ENCODE results near the gene ITGAX.
A peak's percentile ranks its signal among the peaks of the same experiment; 100 is the strongest.
"Not testable (repeated sequence)": the region's sequence is repeated elsewhere in the genome, so short reads cannot be mapped to it uniquely, and the experiment has no call there.

Gene ITGAX

GRCh38 chr16:31354394-31355291, at the start of gene ITGAX:
ITGAX (plus strand) TSS chr16:31355176; CDS start chr16:31355255, 79 bp downstream.
- DNase-seq = peak; percentile 97 to 98

- no peak for DNase-seq
These were observed 49.8 kb upstream of the ITGAX start for GRCh38 chr16:31305219-31305618.

GRCh38 chr16:31308381-31308780, 46.6 kb upstream of the ITGAX start:
- DNase-seq = not testable (repeated sequence)

DNA sequence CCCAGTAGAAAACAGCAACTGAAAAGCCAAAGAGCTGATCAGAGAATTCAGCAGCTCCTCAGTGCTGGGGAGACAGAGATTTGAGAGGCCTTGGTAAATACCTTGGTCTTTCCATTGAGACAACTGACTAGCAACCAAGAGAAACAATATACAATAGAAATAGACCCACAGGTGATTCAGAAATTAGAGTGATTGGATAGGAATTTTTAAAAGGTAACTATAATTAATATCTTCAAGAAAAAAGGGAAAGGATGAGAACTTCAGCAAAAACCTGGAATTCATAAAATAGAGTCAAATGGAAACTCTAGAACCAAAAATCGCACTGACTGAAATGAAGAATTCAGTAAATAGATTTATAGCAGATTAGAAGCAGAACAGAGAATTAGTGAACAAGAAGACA, 32.5 kb upstream of the ITGAX start:
- no peak for DNase-seq

GRCh38 chr16:31323959-31324629, 30.9 kb upstream of the ITGAX start:
- DNase-seq = no peak

- DNase-seq = no peak
These were observed 29.8 kb upstream of the ITGAX start for GRCh38 chr16:31325171-31325570.

DNA sequence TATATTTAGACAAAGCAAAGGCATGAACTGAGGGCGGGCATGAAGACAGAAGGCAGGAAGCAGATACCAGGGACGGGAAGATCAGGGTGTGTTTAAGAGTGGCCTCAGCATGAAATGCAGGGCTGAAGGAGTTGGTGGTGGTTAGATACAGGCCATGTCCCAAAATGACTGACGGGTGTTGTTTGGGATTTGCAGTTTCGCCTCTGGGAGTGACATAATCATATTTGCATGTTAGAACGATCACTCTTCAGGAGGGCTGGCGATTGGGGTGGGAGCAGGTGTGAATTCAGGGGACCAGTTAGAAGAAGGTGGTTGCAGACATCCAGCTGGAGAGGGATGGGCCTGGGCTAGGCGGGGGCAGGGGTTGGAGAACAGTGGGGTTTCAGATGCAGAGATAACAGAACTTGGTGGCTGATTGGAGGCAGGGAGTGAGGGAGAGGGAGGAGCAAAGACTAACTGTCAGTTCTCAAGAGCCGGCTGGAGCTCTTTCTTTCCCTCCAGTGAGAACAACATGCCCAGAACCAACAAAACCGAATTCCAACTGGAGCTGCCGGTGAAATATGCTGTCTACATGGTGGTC, 27.2 kb upstream of the ITGAX start:
- no peak for DNase-seq

DNA sequence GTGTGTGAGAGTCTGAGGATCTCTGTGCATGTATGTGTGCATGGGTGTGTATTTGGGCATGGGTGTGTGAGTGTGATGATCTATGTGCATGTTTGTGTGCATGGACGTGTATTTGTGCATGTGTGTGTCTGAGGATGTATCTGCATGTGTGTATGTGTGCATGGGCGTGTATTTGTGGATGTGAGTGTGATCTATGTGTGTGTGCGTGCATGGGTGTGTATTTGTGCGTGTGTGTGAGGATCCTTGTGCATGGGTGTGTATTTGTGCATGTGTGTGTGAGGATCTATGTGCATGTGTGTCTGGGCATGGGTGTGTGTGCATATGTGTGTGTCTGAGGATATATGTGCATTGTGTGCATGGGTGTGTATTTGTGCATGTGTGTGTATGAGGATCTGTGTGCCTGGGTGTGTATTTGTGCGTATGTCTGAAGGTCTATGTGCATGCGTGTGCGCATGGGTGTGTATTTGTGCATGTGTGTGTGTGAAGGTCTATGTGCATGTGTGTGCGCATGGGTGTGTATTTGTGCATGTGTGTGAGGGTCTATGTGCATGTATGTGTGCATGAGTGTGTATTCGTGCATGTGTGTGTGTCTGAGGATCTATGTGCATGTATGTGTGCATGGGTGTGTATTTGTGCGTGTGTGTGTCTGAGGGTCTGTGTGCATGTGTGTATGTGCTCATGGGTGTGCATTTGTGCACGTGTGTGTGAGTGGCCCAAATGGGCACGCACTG, 26.5 kb upstream of the ITGAX start:
- DNase-seq = no peak

DNA sequence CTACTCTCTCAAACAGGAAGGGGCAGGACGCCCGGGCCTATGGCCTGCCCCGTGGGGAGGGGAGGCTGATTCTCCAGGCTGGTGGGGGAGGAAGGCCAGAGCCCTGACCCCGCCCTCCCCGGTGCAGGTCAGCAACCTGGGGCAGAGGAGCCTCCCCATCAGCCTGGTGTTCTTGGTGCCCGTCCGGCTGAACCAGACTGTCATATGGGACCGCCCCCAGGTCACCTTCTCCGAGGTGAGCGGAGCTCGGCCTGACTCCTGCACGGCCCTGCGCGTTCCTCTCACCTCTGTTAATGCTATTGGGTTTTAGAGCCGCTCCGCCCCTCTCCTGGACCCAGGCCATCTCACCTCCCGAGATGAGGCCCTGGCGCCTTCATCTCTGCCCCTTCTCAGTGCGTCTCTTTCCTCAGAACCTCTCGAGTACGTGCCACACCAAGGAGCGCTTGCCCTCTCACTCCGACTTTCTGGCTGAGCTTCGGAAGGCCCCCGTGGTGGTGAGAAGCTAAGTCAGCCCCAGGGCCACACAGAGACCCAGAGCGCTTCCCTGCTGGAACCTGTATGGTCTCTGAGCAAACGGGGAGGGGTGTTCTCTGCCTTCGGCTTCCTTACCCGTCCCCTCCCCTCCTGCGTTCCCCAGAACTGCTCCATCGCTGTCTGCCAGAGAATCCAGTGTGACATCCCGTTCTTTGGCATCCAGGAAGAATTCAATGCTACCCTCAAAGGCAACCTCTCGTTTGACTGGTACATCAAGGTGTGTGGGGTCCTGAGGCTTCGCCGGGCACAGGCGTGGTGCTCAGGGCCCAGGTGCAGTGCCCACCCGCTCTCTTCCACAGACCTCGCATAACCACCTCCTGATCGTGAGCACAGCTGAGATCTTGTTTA, 25.1 kb upstream of the ITGAX start:
- DNase-seq = no peak

DNA sequence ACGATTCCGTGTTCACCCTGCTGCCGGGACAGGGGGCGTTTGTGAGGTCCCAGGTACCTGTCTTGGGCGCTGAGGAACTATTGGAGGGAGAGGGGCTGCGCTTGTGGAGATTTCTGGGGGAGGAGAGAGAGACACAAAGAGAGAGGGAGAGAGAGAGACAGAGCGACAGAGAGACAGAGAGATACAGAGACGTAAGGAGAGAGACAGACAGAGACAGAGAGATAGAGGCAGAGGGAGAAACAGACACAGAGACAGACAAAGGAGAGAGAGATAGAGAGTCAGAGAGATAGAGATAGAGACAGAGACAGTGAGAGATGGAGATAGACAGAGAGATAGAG, 24.5 kb upstream of the ITGAX start:
- DNase-seq = no peak

- DNase-seq = no peak
These were observed 23.7 kb upstream of the ITGAX start for GRCh38 chr16:31331141-31331764.

- DNase-seq = peak; percentile 89 to 97
These were observed 23.1 kb upstream of the ITGAX start for GRCh38 chr16:31331807-31332301.

DNA sequence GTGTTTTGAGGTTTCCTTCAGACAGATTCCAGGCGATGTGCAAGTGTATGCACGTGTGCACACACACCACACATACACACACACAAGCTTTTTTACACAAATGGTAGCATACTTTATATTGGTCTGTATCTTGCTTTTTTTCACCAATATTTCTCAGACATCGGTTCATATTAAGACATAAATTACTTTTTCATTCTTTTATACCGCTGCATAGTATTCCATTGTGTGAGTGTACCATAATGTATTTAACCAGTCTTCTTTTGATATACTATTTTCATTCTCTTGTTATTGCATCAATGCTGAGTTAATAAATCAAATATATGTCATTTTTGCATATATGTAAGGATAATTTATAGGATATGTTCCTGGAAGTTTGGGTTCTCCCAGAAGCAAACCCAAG, 22.4 kb upstream of the ITGAX start:
- no peak for DNase-seq

GRCh38 chr16:31333686-31334649, 21.0 kb upstream of the ITGAX start:
- no peak for DNase-seq

- DNase-seq = no peak
These were observed 20.0 kb upstream of the ITGAX start for GRCh38 chr16:31334934-31335333.

DNA sequence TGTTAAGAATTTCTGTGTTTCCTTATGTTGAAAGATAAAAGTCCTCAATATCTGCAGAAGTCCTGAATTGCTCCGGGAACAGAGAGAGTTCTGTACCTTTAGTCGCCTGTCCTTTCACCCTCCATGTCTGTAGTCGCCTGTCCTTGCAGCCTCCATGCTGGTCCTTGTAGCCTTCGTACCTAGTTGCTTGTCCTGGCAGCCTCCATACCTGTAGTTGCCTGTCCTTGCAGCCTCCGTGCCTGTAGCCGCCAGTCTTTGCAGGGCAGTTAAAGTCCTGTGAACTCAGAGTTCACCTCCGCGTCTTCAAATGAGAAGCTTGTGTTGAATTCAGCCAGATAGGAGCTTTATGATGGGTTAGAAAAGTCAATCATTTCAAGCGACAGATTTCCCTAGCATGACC, 19.5 kb upstream of the ITGAX start:
- no peak for DNase-seq

- DNase-seq = not testable (repeated sequence)
These were observed 16.8 kb upstream of the ITGAX start for GRCh38 chr16:31338166-31338685.

DNA sequence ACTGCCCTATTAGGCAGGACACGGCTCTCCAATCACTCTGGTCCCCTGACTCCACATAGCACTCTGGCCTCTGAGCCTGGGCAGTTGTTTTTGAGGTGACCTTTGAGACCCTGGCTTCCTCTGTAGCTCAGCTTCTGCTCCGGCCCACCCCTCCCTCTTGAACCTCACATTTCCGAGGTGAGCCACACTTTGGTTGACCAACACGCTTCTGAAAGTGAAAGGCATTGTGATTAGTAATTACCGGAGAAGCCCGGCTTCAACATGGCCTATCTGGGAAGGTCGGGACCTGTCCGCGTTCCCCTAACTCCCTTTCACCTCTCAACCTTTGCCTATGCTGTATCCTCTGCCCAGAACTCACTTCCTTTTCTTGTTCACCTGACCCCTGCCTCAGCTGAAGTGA, 10.3 kb upstream of the ITGAX start:
- peak in 1 of 2 donors; percentile 38 for DNase-seq

- peak in 1 of 2 donors; percentile 52 for DNase-seq
These were observed 7.5 kb upstream of the ITGAX start for GRCh38 chr16:31347445-31347844.

DNA sequence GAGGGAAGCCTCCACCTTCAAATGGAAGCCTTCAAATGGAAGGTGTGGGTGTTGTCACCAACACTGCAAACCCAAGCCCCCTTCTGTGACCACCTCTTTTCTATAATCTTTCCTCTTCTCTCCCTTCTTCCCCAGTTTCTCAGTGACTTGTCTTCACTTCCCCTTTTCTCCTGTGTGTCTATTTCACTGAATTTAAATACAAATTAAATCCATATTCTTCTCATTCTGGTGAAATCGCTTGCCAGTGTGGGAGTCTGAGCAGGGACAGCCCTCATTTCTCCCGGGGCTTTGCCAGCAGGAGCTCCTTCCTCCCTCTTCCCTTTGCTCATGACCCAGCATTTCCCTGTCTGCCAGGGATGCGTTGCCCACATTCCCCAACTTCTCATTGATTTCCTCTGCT, 6.4 kb upstream of the ITGAX start:
- DNase-seq = peak; percentile 56 to 75

Measured in inflammatory macrophage treated with lipopolysaccharide for 1 hour (primary cell).